ENCODE data around the gene COL6A1. TPM values are rescaled to one million over a fixed set of nuclear protein-coding genes. Genes with fewer than 3 reads are reported as not detected.
A peak's percentile ranks its signal among the peaks of the same experiment; 100 is the strongest.

Gene COL6A1
- total RNA-seq, 4 donors from 2014 or later, result 94.9 to 265 (median 133) TPM

DNA sequence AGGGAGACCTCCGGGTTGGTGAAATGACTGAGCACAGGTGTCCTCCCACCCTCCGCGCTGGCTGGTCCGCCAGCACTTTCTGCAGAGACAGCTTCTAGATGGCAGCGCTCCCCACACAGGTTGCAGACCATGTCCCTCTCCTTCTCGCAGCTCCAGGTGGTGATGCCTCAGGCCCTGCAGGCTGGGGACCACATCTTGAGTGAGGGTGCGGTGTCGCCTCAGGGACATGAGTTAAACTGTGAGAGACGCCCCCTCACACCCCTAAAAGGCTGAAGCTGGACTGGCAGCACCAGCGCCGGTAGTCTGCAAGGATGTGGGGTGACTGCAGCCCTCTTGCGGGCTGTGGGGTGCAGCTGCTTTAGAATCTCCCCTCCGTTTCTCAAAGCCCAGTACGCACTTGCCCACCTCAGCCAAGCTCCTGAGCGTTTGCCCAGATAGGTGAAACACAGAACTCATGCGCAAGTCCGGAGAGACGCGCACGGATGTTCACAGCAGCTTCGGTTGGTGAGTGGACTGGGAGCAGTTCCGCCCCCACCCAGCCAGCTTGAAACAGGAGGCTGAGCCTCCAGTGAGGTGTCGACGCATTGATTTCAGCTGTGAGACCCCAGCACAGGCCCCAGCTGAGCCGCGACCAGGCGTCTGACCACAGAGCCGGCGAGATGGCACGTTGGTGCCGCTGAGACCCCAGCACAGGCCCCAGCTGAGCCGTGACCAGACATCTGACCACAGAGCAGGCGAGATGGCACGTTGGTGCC is 28.6 kb downstream of the COL6A1 start:
- TF ChIP-seq, protein P1, sequence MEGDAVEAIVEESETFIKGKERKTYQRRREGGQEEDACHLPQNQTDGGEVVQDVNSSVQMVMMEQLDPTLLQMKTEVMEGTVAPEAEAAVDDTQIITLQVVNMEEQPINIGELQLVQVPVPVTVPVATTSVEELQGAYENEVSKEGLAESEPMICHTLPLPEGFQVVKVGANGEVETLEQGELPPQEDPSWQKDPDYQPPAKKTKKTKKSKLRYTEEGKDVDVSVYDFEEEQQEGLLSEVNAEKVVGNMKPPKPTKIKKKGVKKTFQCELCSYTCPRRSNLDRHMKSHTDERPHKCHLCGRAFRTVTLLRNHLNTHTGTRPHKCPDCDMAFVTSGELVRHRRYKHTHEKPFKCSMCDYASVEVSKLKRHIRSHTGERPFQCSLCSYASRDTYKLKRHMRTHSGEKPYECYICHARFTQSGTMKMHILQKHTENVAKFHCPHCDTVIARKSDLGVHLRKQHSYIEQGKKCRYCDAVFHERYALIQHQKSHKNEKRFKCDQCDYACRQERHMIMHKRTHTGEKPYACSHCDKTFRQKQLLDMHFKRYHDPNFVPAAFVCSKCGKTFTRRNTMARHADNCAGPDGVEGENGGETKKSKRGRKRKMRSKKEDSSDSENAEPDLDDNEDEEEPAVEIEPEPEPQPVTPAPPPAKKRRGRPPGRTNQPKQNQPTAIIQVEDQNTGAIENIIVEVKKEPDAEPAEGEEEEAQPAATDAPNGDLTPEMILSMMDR (IDR thresholded peaks at IDR 0.05), result no peak
- no peak for TF ChIP-seq POLR2A (IDR thresholded peaks at IDR 0.05)
- peak in 1 of 2 donors; percentile 11 for DNase-seq (ENCODE audit: low spot score in 2 of 2)
- intact Hi-C loops (cut with DNase I; ENCODE audit: low total_unique reads), result no loop called here
- no peak overlapping the region for H3K4me3 ChIP-seq (ENCODE audit: low read depth, poor library complexity, severe bottlenecking)
- 86 to 94% methylated on average over 25 to 29 of the region's 34 CpGs for WGBS, 2 donors

DNA sequence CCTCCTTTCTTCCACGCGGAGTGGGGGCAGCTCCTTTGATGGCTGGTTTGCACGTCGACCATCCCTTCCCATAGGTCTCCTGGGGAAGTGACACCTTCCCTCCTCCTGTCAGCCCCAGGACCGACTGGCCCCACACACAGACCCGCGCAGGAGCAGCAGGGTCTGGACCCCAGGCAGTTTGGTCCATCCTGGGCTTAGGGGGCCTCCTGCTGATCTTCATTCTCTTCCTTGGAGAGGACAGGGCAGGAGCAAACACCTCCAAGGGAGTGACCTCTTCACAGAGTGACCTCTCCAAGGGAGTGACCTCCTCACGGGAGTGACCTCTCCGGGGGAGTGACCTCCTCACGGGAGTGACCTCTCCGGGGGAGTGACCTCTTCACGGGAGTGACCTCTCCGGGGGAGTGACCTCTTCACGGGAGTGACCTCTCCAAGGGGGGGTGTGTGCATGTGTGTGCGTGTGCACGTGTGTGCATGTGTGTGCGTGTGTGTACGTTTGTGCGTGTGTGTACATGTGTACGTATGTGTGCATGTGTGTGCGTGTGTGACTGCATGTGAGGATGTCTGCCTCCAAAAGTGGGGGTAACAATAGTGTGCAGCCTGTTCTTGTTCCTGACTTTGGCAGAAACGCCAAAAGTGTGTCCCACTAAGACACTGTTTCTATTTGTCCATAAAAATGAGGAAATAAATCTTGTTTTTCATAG is 29.8 kb downstream of the COL6A1 start:
- H3K4me3 ChIP-seq (ENCODE audit: low read depth, poor library complexity, severe bottlenecking), result no peak overlapping the region
- TF ChIP-seq POLR2A (IDR thresholded peaks at IDR 0.05), result no peak
- TF ChIP-seq, protein P1 (IDR thresholded peaks at IDR 0.05), result no peak
- DNase-seq (ENCODE audit: low spot score in 2 of 2), result no peak
- WGBS, 2 donors, result 80 to 82% methylated on average over 15 to 22 of the region's 22 CpGs
- intact Hi-C loops (cut with DNase I; ENCODE audit: low total_unique reads), result no loop called here

DNA sequence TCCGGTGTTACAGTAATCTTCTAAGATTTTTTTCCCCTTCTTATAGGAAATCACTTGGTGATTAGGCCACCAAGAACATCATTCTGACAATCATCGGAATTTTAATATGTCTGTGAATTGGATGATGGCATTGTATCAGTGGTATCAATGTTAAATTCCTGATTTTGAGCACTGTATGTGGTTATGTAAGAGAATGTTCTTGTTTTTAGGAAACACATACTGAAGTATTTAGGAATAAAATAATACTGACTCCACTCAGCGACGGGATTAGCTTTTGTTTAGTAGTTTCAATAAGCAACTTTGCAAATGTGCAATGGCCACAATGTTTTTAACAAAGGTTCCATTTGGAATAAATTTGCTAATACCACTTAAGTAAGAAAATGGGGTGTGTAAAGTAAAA is 30.6 kb downstream of the COL6A1 start:
- intact Hi-C loops (cut with DNase I; ENCODE audit: low total_unique reads), result no loop called here
- no peak overlapping the region for H3K4me3 ChIP-seq (ENCODE audit: low read depth, poor library complexity, severe bottlenecking)
- TF ChIP-seq POLR2A (IDR thresholded peaks at IDR 0.05), result no peak
- TF ChIP-seq, protein P1 (IDR thresholded peaks at IDR 0.05), result no peak
- no peak for DNase-seq (ENCODE audit: low spot score in 2 of 2)
- 69 to 72% methylated on average over 4 of the region's 4 CpGs for WGBS, 2 donors

DNA sequence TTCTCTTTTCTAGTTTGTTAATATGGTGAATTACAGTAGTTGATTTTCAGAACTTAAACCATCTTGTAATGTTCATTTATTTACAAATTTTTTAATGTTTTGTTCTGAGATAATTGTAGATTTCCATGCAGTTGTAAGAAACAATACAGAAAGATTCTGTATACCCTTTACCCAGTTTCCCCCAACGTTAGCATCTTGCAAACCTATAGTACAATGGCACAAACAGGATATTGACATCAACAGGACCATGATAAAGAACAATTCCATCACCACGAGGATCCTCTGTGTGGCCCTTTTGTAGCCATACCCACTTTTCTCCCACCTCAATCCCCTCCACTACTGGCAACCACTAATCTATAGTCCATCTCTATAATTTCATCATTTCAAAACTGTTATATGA is 33.3 kb downstream of the COL6A1 start:
- H3K4me3 ChIP-seq (ENCODE audit: low read depth, poor library complexity, severe bottlenecking), result no peak overlapping the region
- intact Hi-C loops (cut with DNase I; ENCODE audit: low total_unique reads), result no loop called here
- DNase-seq (ENCODE audit: low spot score in 2 of 2), result no peak
- 53 to 76% methylated on average over 2 of the region's 2 CpGs for WGBS, 2 donors
- TF ChIP-seq, protein P1 (IDR thresholded peaks at IDR 0.05), result no peak
- TF ChIP-seq POLR2A (IDR thresholded peaks at IDR 0.05), result no peak

DNA sequence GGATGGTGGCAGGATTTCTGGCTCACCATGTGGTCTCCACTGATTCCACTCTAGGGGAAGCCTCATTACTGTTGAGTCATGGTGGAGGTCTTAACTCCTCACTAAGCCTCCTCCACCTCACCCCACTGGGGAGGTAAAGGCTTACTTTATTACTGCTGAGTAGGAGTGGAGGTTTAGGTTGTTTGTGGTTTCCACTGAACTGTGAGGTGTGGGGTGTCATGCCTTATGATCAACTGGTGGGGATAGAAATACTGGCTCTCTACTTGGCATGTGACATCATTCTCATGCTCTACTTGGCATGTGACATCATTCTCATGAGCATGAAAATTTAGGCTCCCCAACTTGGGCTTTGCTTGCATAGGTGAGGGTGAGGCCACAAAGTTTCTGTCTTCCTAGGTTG is 35.6 kb downstream of the COL6A1 start:
- DNase-seq (ENCODE audit: low spot score in 2 of 2), result no peak
- TF ChIP-seq POLR2A (IDR thresholded peaks at IDR 0.05), result no peak
- TF ChIP-seq, protein P1 (IDR thresholded peaks at IDR 0.05), result no peak
- no peak overlapping the region for H3K4me3 ChIP-seq (ENCODE audit: low read depth, poor library complexity, severe bottlenecking)
- intact Hi-C loops (cut with DNase I; ENCODE audit: low total_unique reads), result no loop called here
